H1 (cell line): Measurements from ENCODE around the gene GPHB5. TPM values are rescaled to one million over a fixed set of nuclear protein-coding genes. Genes with fewer than 3 reads are reported as not detected.

Source experiments
- POU5F1 ChIP-seq: IDR thresholded peaks from 2 replicates; pipeline ENCODE4 v1.6.1; 2011; ENCODE audit warnings: low read depth, mild to moderate bottlenecking, low read length, moderate library complexity
- RBBP5 ChIP-seq: IDR thresholded peaks from 2 replicates; pipeline ENCODE4 v1.7.1; 2012; ENCODE audit warnings: low read depth, mild to moderate bottlenecking, inconsistent platforms, low read length, moderate library complexity, borderline replicate concordance
- YY1 ChIP-seq: IDR thresholded peaks from 2 replicates; pipeline ENCODE4 v1.6.1; 2011; ENCODE audit warnings: low read depth, mild to moderate bottlenecking, low read length
- polyA plus RNA-seq, 7 experiments: library from polyadenylated mRNA; depleted of rRNA in 3 of 7; stranded (reverse) in 5 of 7; unstranded in 2 of 7; fragments of >200 nt in 5 of 7; fragments of 200-250 nt in 2 of 7; gene quantifications; 1 replicate in 5 of 7; 2 replicates in 1 of 7; 4 replicates in 1 of 7; pipeline versions ENCODE4 v1.2.1 to v1.2.3, GENCODE V29; 2011 to 2013; ENCODE audit warnings: missing spikeins in 2 of 7, mixed read lengths in 2 of 7
- total RNA-seq: library from RNA; stranded (reverse); fragmentation: NEBNext Ultra II Directional; extraction: Animal tissue kit (Norgen Biotek cat#: 25700); gene quantifications from 2 replicates; pipeline ENCODE4 v1.2.1, GENCODE V29; 2021

GPHB5 gene
- total and polyA plus RNA-seq, 2 of the 8 experiments (the other 6 are each of a cell fraction or from before 2014, with no cell fraction given) = not detected

GRCh38 chr14:63290741-63291430 is 27.8 kb downstream of the GPHB5 start (continued):
- no peak for TF ChIP-seq POU5F1
- TF ChIP-seq YY1 = no peak
- TF ChIP-seq RBBP5 = no peak
